GM12878 (cell line): Measurements from ENCODE around the gene TNFAIP8L3. TPM values are rescaled to one million over a fixed set of nuclear protein-coding genes. Genes with fewer than 3 reads are reported as not detected.
"Not testable (repeated sequence)": the region's sequence is repeated elsewhere in the genome, so short reads cannot be mapped to it uniquely, and the experiment has no call there.

ENCODE experiments used
- ATAC-seq: fragments of 200-7000 bp; cut with Tn5 transposase; 3 replicates; pipeline ENCODE4 v1.9.1; 2020; ENCODE audit warnings: mild to moderate bottlenecking, moderate library complexity
- BruUV-seq: library from RNA; stranded (reverse); fragments of 400-500 nt; replicated peaks from 2 replicates; lab custom pipeline; 2021; lab: Mats Ljungman, UMichigan
- CTCF ChIA-PET: fragments of 300-600 bp; sonication (Branson Sonifier 250); formaldehyde crosslinking; extraction: SDS; loops from one replicate; lab custom pipeline; 2021; ENCODE audit warnings: inconsistent platforms; lab: Yijun Ruan, JAX
- POLR2A ChIA-PET: fragments of 350-600 bp; formaldehyde crosslinking; extraction: SDS; loops from one replicate; lab custom pipeline; 2021; ENCODE audit warnings: inconsistent platforms; lab: Charles Lee
- RAD21 ChIA-PET: fragments of 300-600 bp; sonication (Branson Sonifier 250); formaldehyde crosslinking; loops from one replicate; lab custom pipeline; 2023; ENCODE audit warnings: antibody characterized with exemption; ENCODE audit not compliant: unreplicated experiment; lab: Charles Lee
- SMC1A ChIA-PET: fragments of 300-600 bp; sonication (Branson Sonifier 250); formaldehyde crosslinking; loops from one replicate; lab custom pipeline; 2023; ENCODE audit not compliant: unreplicated experiment, uncharacterized antibody; lab: Charles Lee
- DNase-seq: peaks from one replicate; pipeline ENCODE4 v3.0.0-alpha.2; 2011; ENCODE audit warnings: low read depth, low spot score
- FAIRE-seq: peaks from 3 replicates; lab custom pipeline; 2011; peaks lifted over from hg19 to GRCh38; lab: Jason Lieb, UNC
- H2AFZ ChIP-seq: 2 replicates; pipeline ENCODE4 v1.6.0; 2011; ENCODE audit warnings: low read depth, low read length, control low read depth; ENCODE audit not compliant: control insufficient read depth
- H3K27ac ChIP-seq: 2 replicates; pipeline ENCODE4 v1.5.1; 2011; ENCODE audit warnings: control low read depth; ENCODE audit not compliant: control insufficient read depth, insufficient read depth
- H3K27me3 ChIP-seq, 2 experiments: replicated peaks in 1 of 2; 2 replicates each; pipeline versions ENCODE4 v1.6.0 to v1.6.1; 2011; ENCODE audit warnings: low read length in 1 of 2; ENCODE audit not compliant: control insufficient read depth in 2 of 2, insufficient read depth in 2 of 2
- H3K36me3 ChIP-seq, 2 experiments: 2 replicates each; pipeline ENCODE4 v1.5.1; 2011; ENCODE audit warnings: low read length in 1 of 2; ENCODE audit not compliant: control insufficient read depth in 2 of 2, insufficient read depth in 2 of 2
- H3K4me1 ChIP-seq: 2 replicates; pipeline ENCODE4 v1.6.1; 2011; ENCODE audit warnings: mild to moderate bottlenecking, low read length, moderate library complexity, mixed read lengths; ENCODE audit not compliant: control insufficient read depth, insufficient read depth
- H3K4me2 ChIP-seq: 2 replicates; pipeline ENCODE4 v1.6.0; 2011; ENCODE audit warnings: control low read depth; ENCODE audit not compliant: control insufficient read depth, insufficient read depth
- H3K4me3 ChIP-seq: fragments of 200-600 bp; sonication (generic); 2 replicates; pipeline ENCODE4 v1.5.1; 2016
- H3K79me2 ChIP-seq: 2 replicates; pipeline ENCODE4 v1.6.0; 2011; ENCODE audit warnings: low read length; ENCODE audit not compliant: control insufficient read depth, insufficient read depth
- H3K9ac ChIP-seq: 2 replicates; pipeline ENCODE4 v1.8.0; 2011; ENCODE audit warnings: low read length, control low read depth, mixed read lengths; ENCODE audit not compliant: control insufficient read depth, insufficient read depth
- H3K9me3 ChIP-seq: replicated peaks from 3 replicates; pipeline ENCODE4 v1.5.1; 2011; ENCODE audit warnings: mild to moderate bottlenecking, low read length; ENCODE audit not compliant: control insufficient read depth, insufficient read depth
- H4K20me1 ChIP-seq: 2 replicates; pipeline ENCODE4 v1.6.0; 2011; ENCODE audit not compliant: control insufficient read depth, insufficient read depth
- PML ChIP-seq: IDR thresholded peaks from 2 replicates; pipeline ENCODE4 v1.6.1; 2012; ENCODE audit warnings: low read length, inconsistent platforms
- TAF1 ChIP-seq: IDR thresholded peaks from 2 replicates; pipeline ENCODE4 v1.6.1; 2011; ENCODE audit warnings: mild to moderate bottlenecking, low read depth, low read length, borderline replicate concordance
- WGBS: methylation state at CpG from one replicate; pipeline ENCODE4 v1.1.6; 2016; ENCODE audit warnings: low lambda C conversion rate; ENCODE audit not compliant: insufficient replicate concordance, insufficient coverage; ENCODE audit errors: missing lambda C conversion rate; 5-methylcytosine and 5-hydroxymethylcytosine counted together
- in situ Hi-C: fragments of 300-500 bp; cut with MboI; formaldehyde crosslinking; loops from 9 replicates; pipeline ENCODE4 v1.14.3; 2018; ENCODE audit warnings: mixed read lengths
- intact Hi-C: fragments of 100-400 bp; cut with micrococcal nuclease; formaldehyde crosslinking; loops from one replicate; pipeline ENCODE4 v1.14.2; 2022; ENCODE audit not compliant: unreplicated experiment
- polyA plus RNA-seq, 11 experiments: library from polyadenylated mRNA; depleted of rRNA in 4 of 11; unstranded in 6 of 11; stranded (reverse) in 5 of 11; fragments of >200 nt; fragmentation: Nextera tagmentation in 4 of 11; fragmentation: Illumina TruSeq in 1 of 11; extraction: Ambion mirVana in 4 of 11; extraction: Trizol in 1 of 11; gene quantifications; 1 replicate in 1 of 11; 2 replicates in 10 of 11; pipeline versions ENCODE4 v1.2.1 to v1.2.3, GENCODE V29; 2011 to 2016; ENCODE audit warnings: inconsistent platforms in 2 of 11, missing spikeins in 2 of 11, low read depth in 1 of 11
- total RNA-seq, 4 experiments: library from RNA; depleted of rRNA in 3 of 4; stranded (reverse); fragments of >200 nt in 3 of 4; fragmentation: Illumina TruSeq in 1 of 4; extraction: Trizol in 1 of 4; gene quantifications; 2 replicates each; pipeline versions ENCODE4 v1.2.1 to v1.2.3, GENCODE V29; 2013 to 2021

Gene TNFAIP8L3
- total and polyA plus RNA-seq, 10 of the 15 experiments (the other 5 are each of a cell fraction or from before 2014, with no cell fraction given), result 0.22 TPM; not detected in 9

DNA sequence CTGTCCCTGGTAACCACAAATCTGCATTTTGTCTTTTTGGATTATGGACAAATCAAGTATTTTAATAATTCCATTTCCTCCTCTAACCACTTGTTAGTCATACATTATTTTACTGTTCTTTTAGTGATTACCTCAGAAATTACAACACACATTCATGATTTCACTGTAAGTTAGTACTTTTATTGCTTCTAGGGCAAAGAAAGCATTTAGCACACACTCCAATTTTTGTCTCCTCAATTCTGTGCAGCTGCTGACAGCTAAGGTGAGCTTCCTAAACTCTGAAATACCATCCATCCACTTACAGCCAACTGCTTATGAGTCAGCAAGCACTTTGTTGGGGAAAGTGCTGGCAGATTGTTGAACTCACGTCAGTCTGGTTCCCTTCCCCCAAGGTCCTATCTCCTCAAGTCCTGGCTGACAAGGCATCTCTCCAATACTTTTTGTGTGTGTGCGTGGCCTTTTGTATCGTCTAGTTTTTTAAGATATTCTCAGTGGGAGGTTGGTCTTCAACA lies 49.4 kb upstream of the TNFAIP8L3 start:
- in situ Hi-C loops, result no loop called here
- CTCF ChIA-PET, result interaction anchor here (2.1 kb wide), 1 partner anchor 19 kb away, joined by 9 read pairs; no protein-coding TSS in a partner anchor
- TF ChIP-seq PML (no peak), TAF1 (no peak)

DNA sequence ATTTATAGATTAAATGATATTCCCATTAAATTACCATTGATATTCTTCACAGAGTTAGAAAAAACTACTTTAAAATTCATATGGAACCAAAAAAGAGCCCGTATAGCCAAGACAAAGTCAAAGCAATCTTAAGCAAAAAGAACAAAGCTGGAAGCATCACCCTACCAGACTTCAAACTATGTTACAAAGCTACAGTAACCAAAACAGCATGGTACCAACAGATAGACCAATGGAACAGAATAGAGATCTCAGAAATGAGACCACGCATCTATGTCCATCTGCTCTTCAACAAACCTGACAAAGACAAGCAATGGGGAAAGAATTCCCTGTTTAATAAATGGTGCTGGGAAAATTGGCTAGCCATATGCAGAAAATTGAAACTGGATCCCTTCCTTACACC lies 45.6 kb upstream of the TNFAIP8L3 start:
- H4K20me1 ChIP-seq, H3K9ac ChIP-seq, H3K9me3 ChIP-seq, ATAC-seq, FAIRE-seq, H3K79me2 ChIP-seq, DNase-seq, H3K4me3 ChIP-seq, in situ Hi-C loops, H3K4me2 ChIP-seq, BruUV-seq, H2AFZ ChIP-seq, intact Hi-C loops, H3K36me3 ChIP-seq, POLR2A ChIA-PET, RAD21 ChIA-PET, H3K27me3 ChIP-seq, H3K4me1 ChIP-seq, H3K27ac ChIP-seq: not testable (repeated sequence)
- 26% methylated on average over 2 of the region's 2 CpGs for WGBS
- SMC1A ChIA-PET, result interaction anchor here (0.8 to 1.7 kb wide), 4 partner anchors 10 to 262 kb away, joined by 3 to 4 read pairs (median 3); no protein-coding TSS in a partner anchor
- CTCF ChIA-PET, result interaction anchor here (0.8 kb wide), 1 partner anchor 58 kb away, joined by 3 read pairs; no protein-coding TSS in a partner anchor

More for the DNA sequence above, 49.4 kb upstream of the TNFAIP8L3 start:
- ChIA-PET SMC1A (no interaction called here), POLR2A (no interaction called here), RAD21 (no interaction called here)
- ATAC-seq (no peak), DNase-seq (no peak), FAIRE-seq (no peak)
- Histone ChIP-seq H3K27me3 (no peaks in the 10 kb centered on the region; a peak in 1 of 4 replicates), H3K4me3 (no peak overlapping the region), H2AFZ (no peak overlapping the region), H3K27ac (no peak overlapping the region), H4K20me1 (no peaks in the 10 kb centered on the region), H3K4me1 (no peaks in the 10 kb centered on the region), H3K9ac (no peak overlapping the region), H3K9me3 (peaks cover 1% of the 10 kb centered on the region; the same call in 2 of the 3 replicates), H3K4me2 (no peak overlapping the region), H3K36me3 (no peaks in the 10 kb centered on the region), H3K79me2 (no peaks in the 10 kb centered on the region)
- 63% methylated on average over 3 of the region's 3 CpGs for WGBS
- BruUV-seq, result no TSS peak
- intact Hi-C loops, result no loop called here
